ENCODE results near the gene CORIN.

CORIN gene

GRCh38 chr4:47744843-47745382, 93.0 kb downstream of the CORIN start:
- DNase-seq (ENCODE audit: insufficient read length, low spot score): no peak
- no peak for FAIRE-seq
- TF ChIP-seq POLR2AphosphoS5 (IDR thresholded peaks at IDR 0.05; ENCODE audit: low read depth, low read length) (no peak), PAX5 (IDR thresholded peaks at IDR 0.05; ENCODE audit: insufficient read depth, low read length, severe bottlenecking) (no peak), POU2F2 (IDR thresholded peaks at IDR 0.05; ENCODE audit: low read depth, low read length) (no peak), TAF1 (IDR thresholded peaks at IDR 0.05; ENCODE audit: low read depth, low read length) (no peak), SPI1 (IDR thresholded peaks at IDR 0.05; ENCODE audit: low read depth, low read length) (no peak), POLR2A (IDR thresholded peaks at IDR 0.05; ENCODE audit: low read depth, low read length) (no peak)

GRCh38 chr4:47744253-47744652, 93.6 kb downstream of the CORIN start:
- DNase-seq (ENCODE audit: insufficient read length, low spot score): no peak
- TF ChIP-seq SPI1 (IDR thresholded peaks at IDR 0.05; ENCODE audit: low read depth, low read length) (no peak), POLR2A (IDR thresholded peaks at IDR 0.05; ENCODE audit: low read depth, low read length) (no peak), POU2F2 (IDR thresholded peaks at IDR 0.05; ENCODE audit: low read depth, low read length) (no peak), TAF1 (IDR thresholded peaks at IDR 0.05; ENCODE audit: low read depth, low read length) (no peak), PAX5 (IDR thresholded peaks at IDR 0.05; ENCODE audit: insufficient read depth, low read length, severe bottlenecking) (no peak), POLR2AphosphoS5 (IDR thresholded peaks at IDR 0.05; ENCODE audit: low read depth, low read length) (no peak)
- FAIRE-seq: no peak

- FAIRE-seq: no peak
- no peak for DNase-seq (ENCODE audit: insufficient read length, low spot score)
- TF ChIP-seq TAF1 (IDR thresholded peaks at IDR 0.05; ENCODE audit: low read depth, low read length): no peak
- TF ChIP-seq SPI1 (IDR thresholded peaks at IDR 0.05; ENCODE audit: low read depth, low read length): no peak
- TF ChIP-seq PAX5 (IDR thresholded peaks at IDR 0.05; ENCODE audit: insufficient read depth, low read length, severe bottlenecking): no peak
- TF ChIP-seq POU2F2 (IDR thresholded peaks at IDR 0.05; ENCODE audit: low read depth, low read length): no peak
- TF ChIP-seq POLR2A (IDR thresholded peaks at IDR 0.05; ENCODE audit: low read depth, low read length): no peak
- no peak for TF ChIP-seq POLR2AphosphoS5 (IDR thresholded peaks at IDR 0.05; ENCODE audit: low read depth, low read length)
Measured at GRCh38 chr4:47741200-47741599, 96.7 kb downstream of the CORIN start.

- FAIRE-seq (no peak), DNase-seq (ENCODE audit: insufficient read length, low spot score) (no peak)
- TF ChIP-seq PAX5 (IDR thresholded peaks at IDR 0.05; ENCODE audit: insufficient read depth, low read length, severe bottlenecking) (no peak), POU2F2 (IDR thresholded peaks at IDR 0.05; ENCODE audit: low read depth, low read length) (no peak), SPI1 (IDR thresholded peaks at IDR 0.05; ENCODE audit: low read depth, low read length) (no peak), POLR2A (IDR thresholded peaks at IDR 0.05; ENCODE audit: low read depth, low read length) (no peak)
Measured at GRCh38 chr4:47737326-47737725, 100.5 kb downstream of the CORIN start.

- DNase-seq (ENCODE audit: insufficient read length, low spot score): no peak
- TF ChIP-seq POU2F2 (IDR thresholded peaks at IDR 0.05; ENCODE audit: low read depth, low read length): no peak
- TF ChIP-seq PAX5 (IDR thresholded peaks at IDR 0.05; ENCODE audit: insufficient read depth, low read length, severe bottlenecking): no peak
- no peak for FAIRE-seq
Measured at GRCh38 chr4:47736555-47736954, 101.3 kb downstream of the CORIN start.

- DNase-seq (ENCODE audit: insufficient read length, low spot score) (no peak), FAIRE-seq (no peak)
- TF ChIP-seq SPI1 (IDR thresholded peaks at IDR 0.05; ENCODE audit: low read depth, low read length) (no peak), POLR2A (IDR thresholded peaks at IDR 0.05; ENCODE audit: low read depth, low read length) (no peak), POU2F2 (IDR thresholded peaks at IDR 0.05; ENCODE audit: low read depth, low read length) (no peak), PAX5 (IDR thresholded peaks at IDR 0.05; ENCODE audit: insufficient read depth, low read length, severe bottlenecking) (no peak), POLR2AphosphoS5 (IDR thresholded peaks at IDR 0.05; ENCODE audit: low read depth, low read length) (no peak), TAF1 (IDR thresholded peaks at IDR 0.05; ENCODE audit: low read depth, low read length) (no peak)
Measured at GRCh38 chr4:47736146-47736545, 101.7 kb downstream of the CORIN start.

- FAIRE-seq (no peak), DNase-seq (ENCODE audit: insufficient read length, low spot score) (no peak)
- TF ChIP-seq TAF1 (IDR thresholded peaks at IDR 0.05; ENCODE audit: low read depth, low read length) (no peak), POLR2A (IDR thresholded peaks at IDR 0.05; ENCODE audit: low read depth, low read length) (no peak), PAX5 (IDR thresholded peaks at IDR 0.05; ENCODE audit: insufficient read depth, low read length, severe bottlenecking) (no peak), SPI1 (IDR thresholded peaks at IDR 0.05; ENCODE audit: low read depth, low read length) (no peak), POU2F2 (IDR thresholded peaks at IDR 0.05; ENCODE audit: low read depth, low read length) (no peak), POLR2AphosphoS5 (IDR thresholded peaks at IDR 0.05; ENCODE audit: low read depth, low read length) (no peak)
Measured at GRCh38 chr4:47733302-47734175, 104.3 kb downstream of the CORIN start.

GRCh38 chr4:47731182-47731581, 106.7 kb downstream of the CORIN start:
- FAIRE-seq: no peak
- DNase-seq (ENCODE audit: insufficient read length, low spot score): no peak
- TF ChIP-seq POU2F2 (IDR thresholded peaks at IDR 0.05; ENCODE audit: low read depth, low read length) (no peak), SPI1 (IDR thresholded peaks at IDR 0.05; ENCODE audit: low read depth, low read length) (no peak), POLR2A (IDR thresholded peaks at IDR 0.05; ENCODE audit: low read depth, low read length) (no peak), PAX5 (IDR thresholded peaks at IDR 0.05; ENCODE audit: insufficient read depth, low read length, severe bottlenecking) (no peak), TAF1 (IDR thresholded peaks at IDR 0.05; ENCODE audit: low read depth, low read length) (no peak), POLR2AphosphoS5 (IDR thresholded peaks at IDR 0.05; ENCODE audit: low read depth, low read length) (no peak)

- TF ChIP-seq POLR2A (IDR thresholded peaks at IDR 0.05; ENCODE audit: low read depth, low read length) (no peak), POLR2AphosphoS5 (IDR thresholded peaks at IDR 0.05; ENCODE audit: low read depth, low read length) (no peak), PAX5 (IDR thresholded peaks at IDR 0.05; ENCODE audit: insufficient read depth, low read length, severe bottlenecking) (no peak), SPI1 (IDR thresholded peaks at IDR 0.05; ENCODE audit: low read depth, low read length) (no peak), TAF1 (IDR thresholded peaks at IDR 0.05; ENCODE audit: low read depth, low read length) (no peak), POU2F2 (IDR thresholded peaks at IDR 0.05; ENCODE audit: low read depth, low read length) (no peak)
- no peak for FAIRE-seq
- DNase-seq (ENCODE audit: insufficient read length, low spot score): no peak
Measured at GRCh38 chr4:47729131-47729680, 108.7 kb downstream of the CORIN start.

Data from GM12891 (cell line).